Liver (tissue), 9 donors: ENCODE data around the gene COL6A2. TPM values are rescaled to one million over a fixed set of nuclear protein-coding genes. Genes with fewer than 3 reads are reported as not detected.

Source experiments
- DNase-seq: peaks from one replicate; pipeline ENCODE4 v3.0.0-alpha.2; 2017; ENCODE audit warnings: low spot score
- H3K27ac ChIP-seq, 2 donors: one replicate each; pipeline ENCODE4 v1.7.0; 2013; ENCODE audit warnings: inconsistent platforms in 2 of 2, low read length in 2 of 2, control low read depth in 1 of 2, low read depth in 1 of 2, mild to moderate bottlenecking in 1 of 2
- H3K27me3 ChIP-seq, 4 donors: one replicate each; pipeline versions ENCODE4 v1.6.1 to v1.7.0; 2013; ENCODE audit warnings: low read length in 3 of 4, inconsistent platforms in 1 of 4, mild to moderate bottlenecking in 1 of 4, moderate library complexity in 1 of 4; ENCODE audit not compliant: control insufficient read depth in 4 of 4, insufficient read depth in 4 of 4
- H3K36me3 ChIP-seq, 4 donors: one replicate each; pipeline versions ENCODE4 v1.6.1 to v1.7.0; 2013; ENCODE audit warnings: low read length in 3 of 4, mild to moderate bottlenecking in 3 of 4, low read depth in 1 of 4, moderate library complexity in 1 of 4; ENCODE audit not compliant: control insufficient read depth in 4 of 4, insufficient read depth in 3 of 4
- H3K4me1 ChIP-seq, 4 donors: one replicate each; pipeline versions ENCODE4 v1.6.1 to v1.7.0; 2013; ENCODE audit warnings: low read length in 3 of 4, mild to moderate bottlenecking in 3 of 4, moderate library complexity in 1 of 4; ENCODE audit not compliant: control insufficient read depth in 4 of 4, insufficient read depth in 4 of 4
- H3K4me3 ChIP-seq, 3 donors: one replicate each; pipeline versions ENCODE4 v1.6.1 to v1.7.0; 2013; ENCODE audit warnings: low read length in 3 of 3, control low read depth in 1 of 3, low read depth in 1 of 3, mild to moderate bottlenecking in 1 of 3
- H3K9ac ChIP-seq, 2 donors: one replicate each; pipeline ENCODE4 v1.7.0; 2013; ENCODE audit warnings: low read length in 2 of 2, mild to moderate bottlenecking in 2 of 2, moderate library complexity in 2 of 2, control low read depth in 1 of 2, low read depth in 1 of 2
- H3K9me3 ChIP-seq, 4 donors: one replicate each; pipeline versions ENCODE4 v1.6.1 to v1.7.0; 2013; ENCODE audit warnings: low read length in 3 of 4; ENCODE audit not compliant: control insufficient read depth in 4 of 4
- EGR1 ChIP-seq, 2 donors: IDR thresholded peaks; 2 replicates each; pipeline ENCODE4 v1.6.1; 2016 to 2018; ENCODE audit warnings: antibody characterized with exemption in 2 of 2, low read depth in 2 of 2
- FOXA1 ChIP-seq: IDR thresholded peaks from 2 replicates; pipeline ENCODE4 v1.6.1; 2016; ENCODE audit warnings: antibody characterized with exemption
- GABPA ChIP-seq, 2 donors: IDR thresholded peaks in 1 of 2; conservative IDR thresholded peaks in 1 of 2; 2 replicates each; pipeline ENCODE4 v1.6.1; 2016; ENCODE audit warnings: antibody characterized with exemption in 2 of 2, mild to moderate bottlenecking in 1 of 2, moderate library complexity in 1 of 2
- HNF4A ChIP-seq, 2 donors: conservative IDR thresholded peaks; 2 replicates each; pipeline ENCODE4 v1.6.1; 2016; ENCODE audit warnings: antibody characterized with exemption in 2 of 2, mild to moderate bottlenecking in 2 of 2
- HNF4G ChIP-seq: IDR thresholded peaks from 2 replicates; pipeline ENCODE4 v1.6.1; 2016; ENCODE audit warnings: antibody characterized with exemption
- JUND ChIP-seq, 2 donors: IDR thresholded peaks; 2 replicates each; pipeline ENCODE4 v1.6.1; 2016; ENCODE audit warnings: antibody characterized with exemption in 2 of 2
- NR2F2 ChIP-seq: IDR thresholded peaks from 2 replicates; pipeline ENCODE4 v1.6.1; 2016; ENCODE audit warnings: antibody characterized with exemption
- RAD21 ChIP-seq, 2 donors: IDR thresholded peaks; 2 replicates each; pipeline ENCODE4 v1.6.1; 2016; ENCODE audit warnings: antibody characterized with exemption in 2 of 2, mild to moderate bottlenecking in 2 of 2
- RXRA ChIP-seq, 2 donors: IDR thresholded peaks; 2 replicates each; pipeline ENCODE4 v1.6.1; 2017 to 2018; ENCODE audit warnings: antibody characterized with exemption in 2 of 2, mild to moderate bottlenecking in 1 of 2
- SP1 ChIP-seq: IDR thresholded peaks from 2 replicates; pipeline ENCODE4 v1.6.1; 2018; ENCODE audit warnings: antibody characterized with exemption, mild to moderate bottlenecking
- TAF1 ChIP-seq: conservative IDR thresholded peaks from 2 replicates; pipeline ENCODE4 v1.6.1; 2016; ENCODE audit warnings: antibody characterized with exemption, mild to moderate bottlenecking
- YY1 ChIP-seq: IDR thresholded peaks from 2 replicates; pipeline ENCODE4 v1.6.1; 2016; ENCODE audit warnings: antibody characterized with exemption, mild to moderate bottlenecking
- WGBS: extraction: QIAGEN DNeasy Blood & Tissue Kit; methylation state at CpG from one replicate; pipeline ENCODE4 v1.1.7; 2013; 5-methylcytosine and 5-hydroxymethylcytosine counted together
- polyA plus RNA-seq, 2 donors: library from polyadenylated mRNA; stranded (reverse) in 1 of 2; unstranded in 1 of 2; fragments of 200-250 nt in 1 of 2; fragments of >200 nt in 1 of 2; fragmentation: Nextera tagmentation in 1 of 2; extraction: Ambion mirVana in 1 of 2; gene quantifications; one replicate each; pipeline versions ENCODE4 v1.2.1 to v1.2.3, GENCODE V29; 2013 to 2015
- total RNA-seq, 2 donors: library from RNA; depleted of rRNA; stranded (reverse); fragments of >200 nt; gene quantifications; one replicate each; pipeline ENCODE4 v1.2.3, GENCODE V29; 2014
- TF ChIP-seq, protein P1 (sequence below): IDR thresholded peaks from 2 replicates; pipeline ENCODE4 v1.6.1; 2016; ENCODE audit warnings: antibody characterized with exemption
- TF ChIP-seq, protein P2 (sequence below): IDR thresholded peaks from 2 replicates; pipeline ENCODE4 v1.6.1; 2016; ENCODE audit warnings: antibody characterized with exemption, mild to moderate bottlenecking
- TF ChIP-seq, protein P3 (sequence below): fragments of 150-350 bp; IDR thresholded peaks from 2 replicates; pipeline ENCODE4 v1.5.1; 2017; ENCODE audit warnings: improper control_type of control experiment, low read depth, low read length; ENCODE audit not compliant: missing input control
- TF ChIP-seq, protein P4 (sequence below): IDR thresholded peaks from 2 replicates; pipeline ENCODE4 v1.6.1; 2016; ENCODE audit warnings: antibody characterized with exemption
- TF ChIP-seq, protein P5 (sequence below): IDR thresholded peaks from 2 replicates; pipeline ENCODE4 v1.6.1; 2016; ENCODE audit warnings: antibody characterized with exemption
- donor health status: healthy.
- donor health status: healthy.
- donor health status: healthy.
- donor health status: healthy.
- donor health status: healthy.

Gene COL6A2
- total and polyA plus RNA-seq, 4 donors: 5.8 to 80.8 (median 41.7) TPM

DNA sequence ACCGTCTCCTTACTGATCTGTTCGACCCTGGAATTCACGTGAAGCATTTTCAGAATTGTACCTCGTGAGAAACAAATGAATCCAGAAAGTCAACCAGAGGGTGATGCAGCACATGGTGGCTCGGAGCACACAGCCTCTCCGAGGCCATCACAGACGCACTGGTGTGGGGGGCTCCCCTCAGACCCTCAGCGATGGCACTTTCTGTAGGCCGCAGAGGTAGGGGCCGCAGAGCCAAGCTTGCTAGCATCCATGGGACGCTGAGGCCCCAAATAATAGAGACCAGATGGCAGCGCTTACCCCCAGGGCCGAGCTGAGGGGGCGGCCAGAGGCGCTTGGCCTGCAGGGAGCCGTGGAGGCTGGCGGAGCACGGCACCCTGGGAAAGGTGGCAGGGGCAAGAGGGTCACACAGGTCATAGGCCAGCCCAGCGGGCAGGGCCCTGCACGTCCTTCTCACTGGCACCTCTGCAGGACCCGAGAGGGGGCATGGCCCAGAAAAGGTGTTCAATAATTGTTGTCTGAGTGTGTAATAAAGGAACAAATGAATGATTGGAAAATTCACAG, 28.1 kb upstream of the COL6A2 start:
- 91% methylated on average over 21 of the region's 21 CpGs for WGBS

More for the DNA sequence above, 28.1 kb upstream of the COL6A2 start:
- H3K4me3 ChIP-seq: no peak overlapping the region
- no peaks in the 10 kb centered on the region for H3K9me3 ChIP-seq
- no peak for DNase-seq
- no peaks in the 10 kb centered on the region for H3K36me3 ChIP-seq
- H3K4me1 ChIP-seq: peaks cover 0 to 7% (median 2%) of the 10 kb centered on the region in 4 donors
- H3K27ac ChIP-seq: no peak overlapping the region
- H3K27me3 ChIP-seq: peaks cover 0 to 2% (median 0%) of the 10 kb centered on the region in 4 donors
- H3K9ac ChIP-seq: no peak overlapping the region
- TF ChIP-seq, protein P1, sequence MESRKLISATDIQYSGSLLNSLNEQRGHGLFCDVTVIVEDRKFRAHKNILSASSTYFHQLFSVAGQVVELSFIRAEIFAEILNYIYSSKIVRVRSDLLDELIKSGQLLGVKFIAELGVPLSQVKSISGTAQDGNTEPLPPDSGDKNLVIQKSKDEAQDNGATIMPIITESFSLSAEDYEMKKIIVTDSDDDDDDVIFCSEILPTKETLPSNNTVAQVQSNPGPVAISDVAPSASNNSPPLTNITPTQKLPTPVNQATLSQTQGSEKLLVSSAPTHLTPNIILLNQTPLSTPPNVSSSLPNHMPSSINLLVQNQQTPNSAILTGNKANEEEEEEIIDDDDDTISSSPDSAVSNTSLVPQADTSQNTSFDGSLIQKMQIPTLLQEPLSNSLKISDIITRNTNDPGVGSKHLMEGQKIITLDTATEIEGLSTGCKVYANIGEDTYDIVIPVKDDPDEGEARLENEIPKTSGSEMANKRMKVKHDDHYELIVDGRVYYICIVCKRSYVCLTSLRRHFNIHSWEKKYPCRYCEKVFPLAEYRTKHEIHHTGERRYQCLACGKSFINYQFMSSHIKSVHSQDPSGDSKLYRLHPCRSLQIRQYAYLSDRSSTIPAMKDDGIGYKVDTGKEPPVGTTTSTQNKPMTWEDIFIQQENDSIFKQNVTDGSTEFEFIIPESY: no peak
- TF ChIP-seq JUND (IDR thresholded peaks at IDR 0.05) (no peak), HNF4A (conservative IDR thresholded peaks at IDR 0.05) (no peak), SP1 (no peak), RAD21 (IDR thresholded peaks at IDR 0.05) (no peak), YY1 (no peak), RXRA (IDR thresholded peaks at IDR 0.05) (no peak), TAF1 (no peak), EGR1 (IDR thresholded peaks at IDR 0.05; ENCODE audit: low read depth in 2 of 2) (no peak), FOXA1 (no peak), NR2F2 (no peak), HNF4G (no peak), GABPA (IDR thresholded peaks at IDR 0.05 in 1 of 2, conservative IDR thresholded peaks at IDR 0.05 in 1 of 2) (no peak)
- TF ChIP-seq, protein P2, sequence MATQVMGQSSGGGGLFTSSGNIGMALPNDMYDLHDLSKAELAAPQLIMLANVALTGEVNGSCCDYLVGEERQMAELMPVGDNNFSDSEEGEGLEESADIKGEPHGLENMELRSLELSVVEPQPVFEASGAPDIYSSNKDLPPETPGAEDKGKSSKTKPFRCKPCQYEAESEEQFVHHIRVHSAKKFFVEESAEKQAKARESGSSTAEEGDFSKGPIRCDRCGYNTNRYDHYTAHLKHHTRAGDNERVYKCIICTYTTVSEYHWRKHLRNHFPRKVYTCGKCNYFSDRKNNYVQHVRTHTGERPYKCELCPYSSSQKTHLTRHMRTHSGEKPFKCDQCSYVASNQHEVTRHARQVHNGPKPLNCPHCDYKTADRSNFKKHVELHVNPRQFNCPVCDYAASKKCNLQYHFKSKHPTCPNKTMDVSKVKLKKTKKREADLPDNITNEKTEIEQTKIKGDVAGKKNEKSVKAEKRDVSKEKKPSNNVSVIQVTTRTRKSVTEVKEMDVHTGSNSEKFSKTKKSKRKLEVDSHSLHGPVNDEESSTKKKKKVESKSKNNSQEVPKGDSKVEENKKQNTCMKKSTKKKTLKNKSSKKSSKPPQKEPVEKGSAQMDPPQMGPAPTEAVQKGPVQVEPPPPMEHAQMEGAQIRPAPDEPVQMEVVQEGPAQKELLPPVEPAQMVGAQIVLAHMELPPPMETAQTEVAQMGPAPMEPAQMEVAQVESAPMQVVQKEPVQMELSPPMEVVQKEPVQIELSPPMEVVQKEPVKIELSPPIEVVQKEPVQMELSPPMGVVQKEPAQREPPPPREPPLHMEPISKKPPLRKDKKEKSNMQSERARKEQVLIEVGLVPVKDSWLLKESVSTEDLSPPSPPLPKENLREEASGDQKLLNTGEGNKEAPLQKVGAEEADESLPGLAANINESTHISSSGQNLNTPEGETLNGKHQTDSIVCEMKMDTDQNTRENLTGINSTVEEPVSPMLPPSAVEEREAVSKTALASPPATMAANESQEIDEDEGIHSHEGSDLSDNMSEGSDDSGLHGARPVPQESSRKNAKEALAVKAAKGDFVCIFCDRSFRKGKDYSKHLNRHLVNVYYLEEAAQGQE: no peak
- TF ChIP-seq, protein P3, sequence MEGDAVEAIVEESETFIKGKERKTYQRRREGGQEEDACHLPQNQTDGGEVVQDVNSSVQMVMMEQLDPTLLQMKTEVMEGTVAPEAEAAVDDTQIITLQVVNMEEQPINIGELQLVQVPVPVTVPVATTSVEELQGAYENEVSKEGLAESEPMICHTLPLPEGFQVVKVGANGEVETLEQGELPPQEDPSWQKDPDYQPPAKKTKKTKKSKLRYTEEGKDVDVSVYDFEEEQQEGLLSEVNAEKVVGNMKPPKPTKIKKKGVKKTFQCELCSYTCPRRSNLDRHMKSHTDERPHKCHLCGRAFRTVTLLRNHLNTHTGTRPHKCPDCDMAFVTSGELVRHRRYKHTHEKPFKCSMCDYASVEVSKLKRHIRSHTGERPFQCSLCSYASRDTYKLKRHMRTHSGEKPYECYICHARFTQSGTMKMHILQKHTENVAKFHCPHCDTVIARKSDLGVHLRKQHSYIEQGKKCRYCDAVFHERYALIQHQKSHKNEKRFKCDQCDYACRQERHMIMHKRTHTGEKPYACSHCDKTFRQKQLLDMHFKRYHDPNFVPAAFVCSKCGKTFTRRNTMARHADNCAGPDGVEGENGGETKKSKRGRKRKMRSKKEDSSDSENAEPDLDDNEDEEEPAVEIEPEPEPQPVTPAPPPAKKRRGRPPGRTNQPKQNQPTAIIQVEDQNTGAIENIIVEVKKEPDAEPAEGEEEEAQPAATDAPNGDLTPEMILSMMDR: no peak
- TF ChIP-seq, protein P4, sequence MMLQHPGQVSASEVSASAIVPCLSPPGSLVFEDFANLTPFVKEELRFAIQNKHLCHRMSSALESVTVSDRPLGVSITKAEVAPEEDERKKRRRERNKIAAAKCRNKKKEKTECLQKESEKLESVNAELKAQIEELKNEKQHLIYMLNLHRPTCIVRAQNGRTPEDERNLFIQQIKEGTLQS: no peak
- TF ChIP-seq, protein P5, sequence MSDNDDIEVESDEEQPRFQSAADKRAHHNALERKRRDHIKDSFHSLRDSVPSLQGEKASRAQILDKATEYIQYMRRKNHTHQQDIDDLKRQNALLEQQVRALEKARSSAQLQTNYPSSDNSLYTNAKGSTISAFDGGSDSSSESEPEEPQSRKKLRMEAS: no peak
